Measurements from ENCODE around the gene ZDHHC22. TPM values are rescaled to one million over a fixed set of nuclear protein-coding genes. Genes with fewer than 3 reads are reported as not detected.

ZDHHC22 gene
- total and polyA plus RNA-seq, 2 of the 13 experiments (the other 11 are each of a cell fraction or from before 2014, with no cell fraction given): not detected

DNA sequence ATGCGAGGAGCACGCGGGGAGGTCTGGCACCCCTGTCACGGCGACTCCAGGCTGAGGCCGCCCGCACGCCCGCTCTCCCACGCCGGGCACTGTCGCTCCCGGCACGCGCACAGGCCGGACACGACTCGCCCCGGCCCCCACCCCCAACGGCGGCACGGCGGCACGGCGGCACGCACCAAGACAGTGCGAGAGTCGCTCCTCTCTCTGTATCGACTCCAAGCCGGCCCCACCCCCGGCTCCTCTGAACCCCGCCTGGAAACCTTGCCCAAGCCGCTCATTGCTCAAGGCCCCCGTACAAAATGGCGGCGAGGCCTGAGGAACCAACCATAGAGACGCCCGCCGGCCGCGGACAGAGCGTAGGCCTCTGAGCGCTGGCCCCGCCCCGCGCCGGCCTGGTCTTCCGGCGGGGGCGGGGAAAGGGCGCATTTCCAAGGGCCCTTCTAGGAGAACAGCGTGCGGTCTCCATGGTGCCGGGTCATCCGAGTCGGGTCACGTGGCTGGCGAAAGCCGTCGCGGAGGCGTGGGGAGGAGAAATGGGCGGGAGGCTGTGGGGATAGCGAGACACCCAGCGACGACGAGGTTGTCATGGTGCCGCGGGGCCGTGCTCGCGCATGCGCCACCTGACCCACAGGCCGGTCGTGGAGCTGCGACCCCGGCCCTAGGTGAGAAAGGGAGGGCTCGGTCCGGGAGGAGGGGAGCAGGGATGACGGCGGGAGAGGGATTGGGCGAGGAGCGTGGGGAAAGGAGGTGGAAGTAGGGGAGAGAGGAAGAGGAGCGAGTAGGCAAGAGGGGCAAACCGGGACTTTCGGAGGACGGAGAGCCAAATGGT, 43.7 kb downstream of the ZDHHC22 start, which contains the start of gene CIPC (continued):
- peak; percentile 76 for TF ChIP-seq RBM39 (IDR thresholded peaks at IDR 0.05; ENCODE audit: low read depth, low read length, poor library complexity, severe bottlenecking)
- TF ChIP-seq GFI1 (CRISPR knock-in tag; IDR thresholded peaks at IDR 0.05; ENCODE audit: borderline replicate concordance): peak; percentile 60; the same call in 1 of the 2 replicates
- no peak for TF ChIP-seq ZNF510 (CRISPR knock-in tag; IDR thresholded peaks at IDR 0.05; ENCODE audit: low read depth)
- TF ChIP-seq, protein P1, sequence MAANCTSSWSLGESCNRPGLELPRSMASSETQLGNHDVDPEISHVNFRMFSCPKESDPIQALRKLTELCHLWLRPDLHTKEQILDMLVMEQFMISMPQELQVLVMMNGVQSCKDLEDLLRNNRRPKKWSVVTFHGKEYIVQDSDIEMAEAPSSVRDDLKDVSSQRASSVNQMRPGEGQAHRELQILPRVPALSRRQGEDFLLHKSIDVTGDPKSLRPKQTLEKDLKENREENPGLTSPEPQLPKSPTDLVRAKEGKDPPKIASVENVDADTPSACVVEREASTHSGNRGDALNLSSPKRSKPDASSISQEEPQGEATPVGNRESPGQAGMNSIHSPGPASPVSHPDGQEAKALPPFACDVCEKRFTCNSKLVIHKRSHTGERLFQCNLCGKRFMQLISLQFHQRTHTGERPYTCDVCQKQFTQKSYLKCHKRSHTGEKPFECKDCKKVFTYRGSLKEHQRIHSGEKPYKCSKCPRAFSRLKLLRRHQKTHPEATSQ (CRISPR knock-in tag; IDR thresholded peaks at IDR 0.05; ENCODE audit: borderline replicate concordance): no peak
- no peak for TF ChIP-seq SUZ12 (IDR thresholded peaks at IDR 0.05; ENCODE audit: low read depth, low read length)
- TF ChIP-seq ZNF253 (CRISPR knock-in tag; IDR thresholded peaks at IDR 0.05; ENCODE audit: borderline replicate concordance): peak; percentile 44; the same call in 1 of the 2 replicates
- TF ChIP-seq ZNF343 (CRISPR knock-in tag; IDR thresholded peaks at IDR 0.05): no peak; the same call in 1 of the 2 replicates
- TF ChIP-seq, protein P2, sequence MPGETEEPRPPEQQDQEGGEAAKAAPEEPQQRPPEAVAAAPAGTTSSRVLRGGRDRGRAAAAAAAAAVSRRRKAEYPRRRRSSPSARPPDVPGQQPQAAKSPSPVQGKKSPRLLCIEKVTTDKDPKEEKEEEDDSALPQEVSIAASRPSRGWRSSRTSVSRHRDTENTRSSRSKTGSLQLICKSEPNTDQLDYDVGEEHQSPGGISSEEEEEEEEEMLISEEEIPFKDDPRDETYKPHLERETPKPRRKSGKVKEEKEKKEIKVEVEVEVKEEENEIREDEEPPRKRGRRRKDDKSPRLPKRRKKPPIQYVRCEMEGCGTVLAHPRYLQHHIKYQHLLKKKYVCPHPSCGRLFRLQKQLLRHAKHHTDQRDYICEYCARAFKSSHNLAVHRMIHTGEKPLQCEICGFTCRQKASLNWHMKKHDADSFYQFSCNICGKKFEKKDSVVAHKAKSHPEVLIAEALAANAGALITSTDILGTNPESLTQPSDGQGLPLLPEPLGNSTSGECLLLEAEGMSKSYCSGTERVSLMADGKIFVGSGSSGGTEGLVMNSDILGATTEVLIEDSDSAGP (CRISPR knock-in tag; IDR thresholded peaks at IDR 0.05; ENCODE audit: borderline replicate concordance): peak; percentile 84; the same call in 1 of the 2 replicates
- TF ChIP-seq, protein P3, sequence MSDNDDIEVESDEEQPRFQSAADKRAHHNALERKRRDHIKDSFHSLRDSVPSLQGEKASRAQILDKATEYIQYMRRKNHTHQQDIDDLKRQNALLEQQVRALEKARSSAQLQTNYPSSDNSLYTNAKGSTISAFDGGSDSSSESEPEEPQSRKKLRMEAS (IDR thresholded peaks at IDR 0.05): peak; percentile 88
- peak; percentile 89; the same call in 1 of the 2 replicates for TF ChIP-seq ZNF761 (CRISPR knock-in tag; conservative IDR thresholded peaks at IDR 0.05)
- peak; percentile 81 for TF ChIP-seq RFX3 (CRISPR knock-in tag; IDR thresholded peaks at IDR 0.05)
- 0 out of 2 replicates have a peak, but pooled peaks have one; percentile 57 for TF ChIP-seq ZNF792 (CRISPR knock-in tag; IDR thresholded peaks at IDR 0.05)
- TF ChIP-seq, protein P4, sequence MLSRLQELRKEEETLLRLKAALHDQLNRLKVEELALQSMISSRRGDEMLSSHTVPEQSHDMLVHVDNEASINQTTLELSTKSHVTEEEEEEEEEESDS (CRISPR knock-in tag; IDR thresholded peaks at IDR 0.05; ENCODE audit: borderline replicate concordance): no peak
- peak; percentile 65; the same call in 1 of the 2 replicates for TF ChIP-seq HCFC1 (IDR thresholded peaks at IDR 0.05; ENCODE audit: low read depth, low read length)
- TF ChIP-seq, protein P5, sequence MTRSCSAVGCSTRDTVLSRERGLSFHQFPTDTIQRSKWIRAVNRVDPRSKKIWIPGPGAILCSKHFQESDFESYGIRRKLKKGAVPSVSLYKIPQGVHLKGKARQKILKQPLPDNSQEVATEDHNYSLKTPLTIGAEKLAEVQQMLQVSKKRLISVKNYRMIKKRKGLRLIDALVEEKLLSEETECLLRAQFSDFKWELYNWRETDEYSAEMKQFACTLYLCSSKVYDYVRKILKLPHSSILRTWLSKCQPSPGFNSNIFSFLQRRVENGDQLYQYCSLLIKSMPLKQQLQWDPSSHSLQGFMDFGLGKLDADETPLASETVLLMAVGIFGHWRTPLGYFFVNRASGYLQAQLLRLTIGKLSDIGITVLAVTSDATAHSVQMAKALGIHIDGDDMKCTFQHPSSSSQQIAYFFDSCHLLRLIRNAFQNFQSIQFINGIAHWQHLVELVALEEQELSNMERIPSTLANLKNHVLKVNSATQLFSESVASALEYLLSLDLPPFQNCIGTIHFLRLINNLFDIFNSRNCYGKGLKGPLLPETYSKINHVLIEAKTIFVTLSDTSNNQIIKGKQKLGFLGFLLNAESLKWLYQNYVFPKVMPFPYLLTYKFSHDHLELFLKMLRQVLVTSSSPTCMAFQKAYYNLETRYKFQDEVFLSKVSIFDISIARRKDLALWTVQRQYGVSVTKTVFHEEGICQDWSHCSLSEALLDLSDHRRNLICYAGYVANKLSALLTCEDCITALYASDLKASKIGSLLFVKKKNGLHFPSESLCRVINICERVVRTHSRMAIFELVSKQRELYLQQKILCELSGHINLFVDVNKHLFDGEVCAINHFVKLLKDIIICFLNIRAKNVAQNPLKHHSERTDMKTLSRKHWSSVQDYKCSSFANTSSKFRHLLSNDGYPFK (CRISPR knock-in tag; IDR thresholded peaks at IDR 0.05; ENCODE audit: borderline replicate concordance): peak; percentile 83

Measured in HepG2 (cell line).